Natural killer cell (primary cell): ENCODE results near the gene KANSL3. TPM values are rescaled to one million over a fixed set of nuclear protein-coding genes. Genes with fewer than 3 reads are reported as not detected.

Source experiments
- ATAC-seq, 3 donors: fragments of 150-1000 bp in 2 of 3; fragments of 200-7000 bp in 1 of 3; cut with Tn5 transposase; 1 replicate in 1 of 3; 2 replicates in 2 of 3; pipeline ENCODE4 v1.10.0; 2021; ENCODE audit warnings: mild to moderate bottlenecking in 2 of 3, moderate library complexity in 2 of 3
- DNase-seq, 2 donors: peaks; one replicate each; pipeline versions ENCODE4 v3.0.0 to v3.0.0-alpha.2; 2013 to 2021; ENCODE audit warnings: mixed read lengths in 1 of 2
- H3K27ac ChIP-seq: one replicate; pipeline ENCODE4 v1.5.1; 2013; ENCODE audit warnings: mild to moderate bottlenecking, low read length
- H3K27me3 ChIP-seq: one replicate; pipeline ENCODE4 v1.6.1; 2013; ENCODE audit warnings: low read length; ENCODE audit not compliant: control insufficient read depth, insufficient read depth
- H3K36me3 ChIP-seq: one replicate; pipeline ENCODE4 v1.6.1; 2013; ENCODE audit warnings: low read length; ENCODE audit not compliant: control insufficient read depth, insufficient read depth
- H3K4me1 ChIP-seq: one replicate; pipeline ENCODE4 v1.6.1; 2013; ENCODE audit warnings: low read length; ENCODE audit not compliant: control insufficient read depth, insufficient read depth
- H3K4me3 ChIP-seq: one replicate; pipeline ENCODE4 v1.5.1; 2013; ENCODE audit warnings: low read length
- H3K9me3 ChIP-seq: one replicate; pipeline ENCODE4 v1.6.1; 2013; ENCODE audit warnings: low read length; ENCODE audit not compliant: control insufficient read depth, insufficient read depth
- H3K27ac Mint-ChIP-seq, 2 donors: one replicate each; pipeline ENCODE4 v1.8.0; 2022; ENCODE audit warnings: mild to moderate bottlenecking in 2 of 2, mixed read lengths in 2 of 2, moderate library complexity in 1 of 2
- H3K27me3 Mint-ChIP-seq, 2 donors: one replicate each; pipeline ENCODE4 v1.8.0; 2022; ENCODE audit warnings: low read depth in 2 of 2, mixed read lengths in 2 of 2
- H3K36me3 Mint-ChIP-seq: one replicate; pipeline ENCODE4 v1.8.0; 2022; ENCODE audit warnings: mixed read lengths
- H3K4me1 Mint-ChIP-seq, 2 donors: one replicate each; pipeline ENCODE4 v1.8.0; 2022; ENCODE audit warnings: mixed read lengths in 2 of 2
- H3K4me3 Mint-ChIP-seq: one replicate; pipeline ENCODE4 v1.8.0; 2022; ENCODE audit warnings: mild to moderate bottlenecking, moderate library complexity, mixed read lengths
- H3K9me3 Mint-ChIP-seq, 2 donors: one replicate each; pipeline ENCODE4 v1.8.0; 2022; ENCODE audit warnings: mixed read lengths in 2 of 2
- CTCF ChIP-seq: fragments of 200-600 bp; IDR thresholded peaks from one replicate; pipeline ENCODE4 v1.8.0; 2022; ENCODE audit warnings: antibody characterized with exemption
- WGBS: methylation state at CpG from one replicate; pipeline ENCODE4 v1.1.7; 2013; ENCODE audit warnings: missing lambda C conversion rate; ENCODE audit not compliant: insufficient coverage; 5-methylcytosine and 5-hydroxymethylcytosine counted together
- intact Hi-C: fragments of 100-400 bp; cut with micrococcal nuclease; formaldehyde crosslinking; loops from one replicate; pipeline ENCODE4 v1.14.2; 2022
- total RNA-seq, 4 donors: library from RNA; stranded (reverse); fragments of 120-200 nt in 1 of 4; gene quantifications; one replicate each; pipeline versions ENCODE4 v1.2.3 to v1.2.4, GENCODE V29; 2013 to 2022

The KANSL3 gene
- total RNA-seq, 3 donors from 2014 or later (not counting 1 experiment from before 2014, with no cell fraction given), result 73.9 to 98.0 (median 83.5) TPM

GRCh38 chr2:96642564-96643360, 4.7 kb upstream of the KANSL3 start, which contains the start of gene FER1L5:
TSS of gene FER1L5 (plus strand) at chr2:96642764. CDS start at chr2:96642837, 73 bp downstream.
- intact Hi-C loops, result no loop called here

DNA sequence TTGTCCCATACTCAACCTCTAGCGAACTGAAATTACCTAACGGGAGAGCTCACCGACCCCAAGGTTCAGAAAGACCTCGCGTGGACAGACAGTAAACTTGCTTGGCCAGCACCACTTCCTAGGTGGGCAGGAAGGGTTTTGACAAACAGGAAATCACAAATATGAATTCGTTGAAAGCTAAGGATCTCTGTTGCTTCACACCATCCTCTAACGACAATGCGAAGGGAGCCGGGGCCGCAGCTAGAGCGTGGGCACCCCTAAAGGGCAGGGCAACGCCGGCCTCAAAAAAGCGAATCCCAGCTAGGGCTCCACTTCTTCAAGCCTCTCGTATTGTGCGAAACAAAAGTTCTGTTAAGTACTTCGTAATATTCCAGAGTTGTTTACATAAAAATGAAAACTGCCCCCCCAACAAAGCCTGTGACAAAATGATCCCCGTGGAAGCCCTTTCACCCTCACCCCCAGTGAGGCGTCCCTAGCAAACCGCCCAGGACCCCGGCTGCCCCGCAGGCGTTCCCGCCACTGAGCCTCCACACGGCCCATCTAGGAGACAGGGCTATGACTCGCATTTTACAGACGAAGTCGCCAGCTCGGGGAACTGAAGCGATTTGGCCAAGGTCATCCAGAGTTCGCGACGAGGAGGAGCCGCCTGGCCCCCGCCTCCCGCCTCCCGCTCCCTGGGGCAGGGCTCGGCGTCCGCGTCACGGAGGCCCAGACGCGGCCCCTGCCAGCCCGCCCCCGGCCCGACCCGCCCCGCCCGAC, 548 bp downstream of the KANSL3 start:
- Mint-ChIP-seq H3K36me3 (no peaks in the 10 kb centered on the region), H3K4me3 (peak overlapping the region; percentile 93), H3K27me3 (peaks cover 0 to 3% of the 10 kb centered on the region in 2 donors), H3K4me1 (peaks cover 33 to 34% of the 10 kb centered on the region in 2 donors), H3K27ac (peak overlapping the region; percentile 94 to 97), H3K9me3 (no peaks in the 10 kb centered on the region)
- Histone ChIP-seq H3K4me1 (peaks cover 19% of the 10 kb centered on the region), H3K27me3 (no peaks in the 10 kb centered on the region), H3K9me3 (no peaks in the 10 kb centered on the region), H3K27ac (peak overlapping the region; percentile 89), H3K4me3 (peak overlapping the region; percentile 60), H3K36me3 (peaks cover 6% of the 10 kb centered on the region)
- intact Hi-C loops, result loop anchor here (1.0 to 5.0 kb wide), 4 partner anchors 20 to 123 kb away; partner anchors contain the start of genes ARID5A, CNNM4 and LMAN2L
- DNase-seq (peak; percentile 82 to 85), ATAC-seq (peak; percentile 81 to 92 (median 82))
- TF ChIP-seq CTCF, result no peak
- WGBS, result under 1% methylated on average over 50 of the region's 50 CpGs

More at GRCh38 chr2:96642564-96643360, 4.7 kb upstream of the KANSL3 start, which contains the start of gene FER1L5:
- Histone ChIP-seq H3K9me3 (no peaks in the 10 kb centered on the region), H3K27ac (no peak within 1 kb of the TSS), H3K4me1 (peaks cover 6% of the 10 kb centered on the region), H3K27me3 (no peaks in the 10 kb centered on the region), H3K36me3 (no peaks in the 10 kb centered on the region), H3K4me3 (no peak within 1 kb of the TSS)
- no peaks in the 10 kb centered on the region for H3K36me3 Mint-ChIP-seq
- DNase-seq (no peak), ATAC-seq (no peak)
- H3K27me3 Mint-ChIP-seq, result peaks cover 0 to 3% of the 10 kb centered on the region in 2 donors
- WGBS, result 66% methylated on average over 6 of the region's 10 CpGs
- no peaks in the 10 kb centered on the region for H3K9me3 Mint-ChIP-seq
- no peak for TF ChIP-seq CTCF
- H3K4me3 Mint-ChIP-seq, result no peak within 1 kb of the TSS
- no peaks in the 10 kb centered on the region for H3K4me1 Mint-ChIP-seq
- H3K27ac Mint-ChIP-seq, result no peak within 1 kb of the TSS

- intact Hi-C loops, result loop anchor here (1.0 to 5.0 kb wide), 2 partner anchors 19 to 99 kb away; partner anchors contain the start of gene ARID5A
- 81% methylated on average over 13 of the region's 14 CpGs for WGBS
- H3K27me3 ChIP-seq, result no peaks in the 10 kb centered on the region
- H3K27ac Mint-ChIP-seq, result peak overlapping the region; percentile 94 to 97
- no peaks in the 10 kb centered on the region for H3K9me3 Mint-ChIP-seq
- peak overlapping the region; percentile 89 for H3K27ac ChIP-seq
- peaks cover 0 to 3% of the 10 kb centered on the region in 2 donors for H3K27me3 Mint-ChIP-seq
- H3K36me3 ChIP-seq, result peaks cover 12% of the 10 kb centered on the region
- TF ChIP-seq CTCF, result no peak
- peak overlapping the region; percentile 60 for H3K4me3 ChIP-seq
- ATAC-seq (no peak), DNase-seq (peak in 1 of 2 donors; percentile 13)
- H3K4me3 Mint-ChIP-seq, result peak overlapping the region; percentile 93
- H3K4me1 ChIP-seq, result peaks cover 19% of the 10 kb centered on the region
- no peaks in the 10 kb centered on the region for H3K36me3 Mint-ChIP-seq
- peaks cover 33 to 38% of the 10 kb centered on the region in 2 donors for H3K4me1 Mint-ChIP-seq
- H3K9me3 ChIP-seq, result no peaks in the 10 kb centered on the region
These were observed 1.5 kb downstream of the KANSL3 start for GRCh38 chr2:96636551-96637171.
